ENCODE results near the gene TMEM209.
A peak's percentile ranks its signal among the peaks of the same experiment; 100 is the strongest.

TMEM209 gene

GRCh38 chr7:130216750-130217149 is 11.5 kb upstream of the TMEM209 start:
- TF ChIP-seq, protein P1, sequence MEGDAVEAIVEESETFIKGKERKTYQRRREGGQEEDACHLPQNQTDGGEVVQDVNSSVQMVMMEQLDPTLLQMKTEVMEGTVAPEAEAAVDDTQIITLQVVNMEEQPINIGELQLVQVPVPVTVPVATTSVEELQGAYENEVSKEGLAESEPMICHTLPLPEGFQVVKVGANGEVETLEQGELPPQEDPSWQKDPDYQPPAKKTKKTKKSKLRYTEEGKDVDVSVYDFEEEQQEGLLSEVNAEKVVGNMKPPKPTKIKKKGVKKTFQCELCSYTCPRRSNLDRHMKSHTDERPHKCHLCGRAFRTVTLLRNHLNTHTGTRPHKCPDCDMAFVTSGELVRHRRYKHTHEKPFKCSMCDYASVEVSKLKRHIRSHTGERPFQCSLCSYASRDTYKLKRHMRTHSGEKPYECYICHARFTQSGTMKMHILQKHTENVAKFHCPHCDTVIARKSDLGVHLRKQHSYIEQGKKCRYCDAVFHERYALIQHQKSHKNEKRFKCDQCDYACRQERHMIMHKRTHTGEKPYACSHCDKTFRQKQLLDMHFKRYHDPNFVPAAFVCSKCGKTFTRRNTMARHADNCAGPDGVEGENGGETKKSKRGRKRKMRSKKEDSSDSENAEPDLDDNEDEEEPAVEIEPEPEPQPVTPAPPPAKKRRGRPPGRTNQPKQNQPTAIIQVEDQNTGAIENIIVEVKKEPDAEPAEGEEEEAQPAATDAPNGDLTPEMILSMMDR (IDR thresholded peaks at IDR 0.05; ENCODE audit: insufficient read depth, low read length, missing control alignments): no peak
- H3K4me3 ChIP-seq (ENCODE audit: low read depth, low read length): no peak overlapping the region
- ChIA-PET POLR2A (no interaction called here), CTCF (no interaction called here)
- DNase-seq (ENCODE audit: low read depth, low spot score): no peak

- DNase-seq (ENCODE audit: low read depth, low spot score): no peak
- TF ChIP-seq, protein P1 (IDR thresholded peaks at IDR 0.05; ENCODE audit: insufficient read depth, low read length, missing control alignments): no peak
- H3K4me3 ChIP-seq (ENCODE audit: low read depth, low read length): no peak overlapping the region
- POLR2A ChIA-PET: no interaction called here
- CTCF ChIA-PET: no interaction called here
Observed at GRCh38 chr7:130216025-130216424, 10.8 kb upstream of the TMEM209 start.

DNA sequence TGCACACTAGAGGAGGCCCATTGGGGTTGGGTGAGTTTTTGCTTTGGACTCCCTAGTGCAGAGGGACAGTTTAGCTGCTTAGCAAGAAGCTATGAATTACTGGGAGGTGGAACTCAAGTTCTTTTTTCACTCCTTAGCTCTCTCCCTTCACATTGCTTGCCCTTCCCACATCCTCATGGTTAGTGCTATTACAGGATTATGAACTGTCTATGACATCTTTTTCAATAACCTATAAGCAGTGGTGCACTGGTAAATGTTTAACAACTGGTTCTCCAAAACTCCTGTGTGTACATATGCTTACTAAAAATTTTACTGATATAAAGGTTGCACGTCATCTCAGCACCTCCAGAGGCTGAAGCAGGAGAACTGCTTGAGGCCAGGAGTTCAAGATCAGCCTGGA is 8.6 kb upstream of the TMEM209 start:
- ChIA-PET CTCF (interaction anchor here (0.7 kb wide), 1 partner anchor 26 kb away, joined by 3 read pairs; no protein-coding TSS in a partner anchor), POLR2A (no interaction called here)
- TF ChIP-seq, protein P1 (IDR thresholded peaks at IDR 0.05; ENCODE audit: insufficient read depth, low read length, missing control alignments): no peak
- no peak for DNase-seq (ENCODE audit: low read depth, low spot score)
- no peak overlapping the region for H3K4me3 ChIP-seq (ENCODE audit: low read depth, low read length)

GRCh38 chr7:130210181-130210935 is 5.2 kb upstream of the TMEM209 start:
- TF ChIP-seq, protein P1 (IDR thresholded peaks at IDR 0.05; ENCODE audit: insufficient read depth, low read length, missing control alignments): no peak
- ChIA-PET CTCF (interaction anchor here (1.4 to 1.5 kb wide), 2 partner anchors 114 to 548 kb away, joined by 3 to 4 read pairs; no protein-coding TSS in a partner anchor), POLR2A (no interaction called here)
- DNase-seq (ENCODE audit: low read depth, low spot score): no peak
- H3K4me3 ChIP-seq (ENCODE audit: low read depth, low read length): no peak overlapping the region

DNA sequence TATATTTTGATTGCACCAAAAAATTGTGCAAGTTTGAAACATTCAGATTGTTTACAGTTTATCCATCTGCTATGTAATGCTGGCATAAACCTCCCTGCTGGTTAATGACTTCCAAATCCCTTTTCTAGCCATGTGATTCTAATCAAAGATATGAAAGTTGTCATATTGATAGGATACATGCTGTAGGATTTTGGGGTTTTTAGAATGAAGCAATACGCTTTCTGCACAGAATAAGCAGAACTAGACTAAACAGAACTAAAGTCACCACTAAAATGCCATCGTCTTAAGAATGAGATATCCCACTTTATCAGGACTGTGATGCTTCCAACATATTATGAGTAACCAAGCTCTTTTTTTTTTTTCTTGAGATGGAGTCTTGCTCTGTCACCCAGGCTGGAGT is 3.3 kb upstream of the TMEM209 start:
- ChIA-PET CTCF (interaction anchor here (1.0 kb wide), 1 partner anchor 285 kb away, joined by 3 read pairs; no protein-coding TSS in a partner anchor), POLR2A (no interaction called here)
- no peak for DNase-seq (ENCODE audit: low read depth, low spot score)
- H3K4me3 ChIP-seq (ENCODE audit: low read depth, low read length): no peak overlapping the region
- TF ChIP-seq, protein P1 (IDR thresholded peaks at IDR 0.05; ENCODE audit: insufficient read depth, low read length, missing control alignments): no peak

DNA sequence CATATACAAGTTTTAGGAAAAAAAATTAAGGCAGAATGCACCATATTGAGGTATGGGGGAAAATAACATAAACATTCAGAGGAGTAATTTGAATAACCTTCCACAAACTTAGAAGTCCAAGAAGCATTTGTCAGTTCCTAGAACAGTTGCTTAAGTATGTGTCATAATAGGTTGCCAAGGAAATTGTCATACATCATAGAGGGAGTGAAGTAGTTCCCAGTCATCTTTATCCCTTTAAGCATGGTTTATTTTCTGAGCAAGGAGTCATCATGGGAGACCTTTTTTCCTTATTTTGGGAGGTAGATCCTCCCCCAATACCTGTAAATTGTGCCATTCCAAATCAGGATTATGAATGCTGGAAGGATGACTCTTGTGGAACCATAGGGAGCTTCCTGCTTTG is 2.4 kb upstream of the TMEM209 start, which contains the start of gene SSMEM1:
TSS of gene SSMEM1 (plus strand) at position 219 of the 400 bp plus-strand sequence. CDS start at position 270, 51 bp downstream.
- POLR2A ChIA-PET: no interaction called here
- H3K4me3 ChIP-seq (ENCODE audit: low read depth, low read length): no peak within 1 kb of the TSS
- DNase-seq (ENCODE audit: low read depth, low spot score): peak; percentile 47
- CTCF ChIA-PET: no interaction called here
- TF ChIP-seq, protein P1 (IDR thresholded peaks at IDR 0.05; ENCODE audit: insufficient read depth, low read length, missing control alignments): no peak
